ENCODE measurements around the gene TASOR.
"Not testable (repeated sequence)": the region's sequence is repeated elsewhere in the genome, so short reads cannot be mapped to it uniquely, and the experiment has no call there.

DNA sequence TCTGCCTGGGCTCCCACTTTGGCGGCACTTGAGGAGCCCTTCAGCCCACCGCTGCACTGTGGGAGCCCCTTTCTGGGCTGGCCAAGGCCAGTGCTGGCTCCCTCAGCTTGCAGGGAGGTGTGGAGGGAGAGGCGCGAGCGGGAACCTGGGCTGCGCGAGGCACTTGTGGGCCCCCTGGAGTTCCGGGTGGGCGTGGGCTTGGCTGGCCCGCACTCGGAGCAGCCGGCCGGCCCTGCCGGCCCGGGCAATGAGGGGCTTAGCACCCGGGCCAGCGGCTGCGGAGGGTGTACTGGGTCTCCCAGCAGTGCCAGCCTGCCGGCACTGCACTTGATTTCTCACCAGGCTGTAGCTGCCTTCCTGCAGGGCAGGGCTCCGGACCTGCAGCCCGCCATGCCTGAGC lies 35.7 kb upstream of the TASOR start:
- not testable (repeated sequence) for TF ChIP-seq POLR2A (IDR thresholded peaks at IDR 0.05; ENCODE audit: low read depth, low read length); POLR2AphosphoS5 (IDR thresholded peaks at IDR 0.05; ENCODE audit: low read depth, low read length); TAF1 (IDR thresholded peaks at IDR 0.05; ENCODE audit: borderline replicate concordance, low read depth, low read length)

Data from GM12892 (cell line).